HG02623 (cell line): Measurements from ENCODE around the gene UBE2J2.
A peak's percentile ranks its signal among the peaks of the same experiment; 100 is the strongest.

Experiments used
- ATAC-seq: cut with Tn5 transposase; IDR thresholded peaks from one replicate; pipeline ENCODE4 v1.9.1; 2021; ENCODE audit warnings: moderate library complexity; ENCODE audit not compliant: unreplicated experiment

The UBE2J2 gene

DNA sequence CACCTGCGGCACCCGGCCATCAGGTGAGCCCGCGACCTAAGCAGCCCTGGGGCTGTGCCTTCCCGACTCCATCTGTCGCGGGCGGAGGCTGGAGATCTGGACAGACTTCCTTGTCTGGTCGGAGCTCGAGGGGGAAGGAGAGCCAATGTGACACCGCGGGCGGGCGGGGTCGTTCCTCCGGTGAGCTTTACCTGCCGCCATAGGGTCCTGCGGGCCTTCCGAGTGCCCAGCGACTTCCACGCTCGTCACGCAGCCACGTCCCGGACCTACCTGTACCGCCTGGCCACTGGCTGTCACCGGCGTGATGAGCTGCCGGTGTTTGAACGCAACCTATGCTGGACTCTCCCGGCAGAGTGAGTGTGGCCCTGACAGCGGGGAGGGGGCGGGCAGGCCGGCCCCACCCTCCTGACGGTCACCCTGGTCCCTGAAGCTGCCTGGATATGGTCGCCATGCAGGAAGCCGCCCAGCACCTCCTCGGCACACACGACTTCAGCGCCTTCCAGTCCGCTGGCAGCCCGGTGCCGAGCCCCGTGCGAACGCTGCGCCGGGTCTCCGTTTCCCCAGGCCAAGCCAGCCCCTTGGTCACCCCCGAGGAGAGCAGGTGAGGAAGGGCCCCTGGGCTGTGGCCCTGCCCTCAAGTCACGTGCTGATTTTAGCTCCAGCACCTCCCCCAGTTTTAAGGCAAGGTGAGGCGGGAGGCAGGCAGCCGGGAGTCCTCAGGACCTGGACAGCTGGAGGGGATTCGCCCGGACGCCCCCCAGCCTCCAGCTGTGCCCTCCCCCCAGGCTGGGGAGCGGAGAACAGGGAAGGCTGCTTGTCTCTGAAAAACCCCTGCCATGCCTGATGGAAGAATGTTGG lies 35.8 kb upstream of the UBE2J2 start:
- ATAC-seq: no peak

- no peak for ATAC-seq
These were observed 35.1 kb upstream of the UBE2J2 start for GRCh38 chr1:1308756-1309250.

GRCh38 chr1:1307923-1308755 lies 34.5 kb upstream of the UBE2J2 start, which contains the start of the genes ACAP3 and PUSL1:
ACAP3 (minus strand) TSS chr1:1307930; CDS start chr1:1307815, 115 bp downstream.
PUSL1 (plus strand) TSS chr1:1308597; CDS start chr1:1308644, 47 bp downstream.
- peak; percentile 51 for ATAC-seq

GRCh38 chr1:1307261-1307922 lies 33.7 kb upstream of the UBE2J2 start:
- ATAC-seq: peak; percentile 14

DNA sequence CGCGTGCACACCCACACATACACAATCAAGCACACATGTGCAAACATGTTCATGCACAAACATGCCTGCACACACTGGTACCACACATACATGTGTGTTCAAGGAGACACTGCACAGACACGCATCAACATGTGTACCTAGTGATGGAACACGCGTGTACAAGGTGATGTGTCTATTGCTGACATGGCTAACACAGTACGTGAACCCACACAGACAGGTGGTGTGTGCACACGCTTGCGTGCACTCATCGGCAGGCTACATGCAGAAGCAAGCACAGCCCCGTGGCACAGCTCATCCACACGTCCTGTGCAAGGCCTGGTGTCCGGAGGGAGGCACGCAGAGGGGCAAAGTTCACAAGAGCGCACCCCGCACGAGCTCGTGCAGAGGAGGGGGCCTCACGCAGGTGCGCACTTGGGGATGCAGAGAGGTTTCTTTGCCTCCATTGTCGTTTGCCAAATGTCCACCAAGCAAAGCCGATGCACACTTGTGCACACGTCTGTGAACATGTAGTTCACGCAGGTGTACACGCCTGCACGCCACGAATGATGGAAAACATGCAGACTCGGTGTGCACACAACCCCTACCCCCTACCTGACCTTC lies 33.1 kb upstream of the UBE2J2 start:
- ATAC-seq: no peak

DNA sequence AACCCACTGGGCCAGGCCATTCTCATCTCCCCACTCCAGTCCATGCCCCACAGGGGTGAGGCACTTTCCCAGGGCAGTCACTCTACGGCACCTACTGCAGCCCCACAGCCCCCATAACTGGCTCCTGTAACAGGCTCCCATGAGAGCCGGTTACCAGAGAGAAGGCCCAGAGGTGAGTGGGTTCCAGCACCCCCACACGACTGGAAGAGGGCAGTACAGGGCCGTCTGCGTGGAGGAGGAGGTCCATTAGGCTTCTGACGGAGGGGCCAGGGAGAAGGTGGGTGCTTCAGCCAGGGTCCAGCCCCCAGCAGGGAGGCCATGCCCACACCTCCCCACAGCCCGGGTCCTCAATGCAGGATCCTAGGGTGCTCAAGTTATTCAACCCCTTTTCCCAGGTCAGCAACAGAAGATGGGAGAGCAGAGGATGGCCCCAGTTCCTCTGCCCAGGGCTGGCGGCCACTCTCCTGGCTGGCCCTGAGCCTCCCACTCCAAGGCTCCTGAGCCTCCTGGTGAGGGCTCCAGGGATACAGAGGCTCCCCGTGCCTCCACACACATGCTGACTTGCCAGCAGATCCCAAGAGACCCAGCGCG lies 32.5 kb upstream of the UBE2J2 start:
- no peak for ATAC-seq

DNA sequence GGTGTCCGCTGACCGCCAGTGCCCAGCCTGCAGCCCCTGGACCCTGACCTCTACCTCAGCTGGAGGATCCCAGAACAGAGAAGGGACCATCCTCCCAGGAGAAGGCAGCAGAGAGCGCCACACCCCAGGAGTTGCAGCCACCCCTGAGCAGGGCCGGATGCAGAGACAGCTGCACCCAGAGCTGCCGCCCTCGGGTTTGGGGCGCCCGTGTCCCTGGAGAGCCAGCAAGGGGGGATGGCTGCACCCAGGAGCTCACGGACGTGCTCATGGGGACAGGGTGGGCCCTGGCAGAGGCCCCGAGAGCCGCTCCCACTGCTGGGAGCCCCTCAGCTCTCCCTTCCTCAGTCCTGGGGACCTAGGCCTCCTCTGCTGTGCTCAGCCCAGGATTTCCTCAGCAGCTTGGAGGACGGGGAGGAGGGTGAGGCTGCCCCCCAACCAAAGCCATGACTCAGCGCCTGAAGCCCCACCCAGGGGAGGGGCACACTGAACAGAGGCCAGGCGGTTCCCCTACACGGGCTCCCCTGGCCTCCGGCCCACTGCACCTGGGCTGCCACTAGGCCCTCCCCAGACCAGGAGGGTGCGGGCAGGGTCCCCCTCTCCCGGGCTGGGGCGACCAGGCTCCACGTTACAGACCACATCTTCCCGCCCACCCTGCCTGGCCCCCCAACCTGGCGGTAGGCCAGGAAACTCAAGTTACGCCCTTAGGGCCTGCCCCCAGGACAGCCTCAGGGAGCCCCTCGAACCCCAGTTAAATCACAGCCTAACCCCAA lies 31.8 kb upstream of the UBE2J2 start:
- ATAC-seq: no peak

- no peak for ATAC-seq
These were observed 31.0 kb upstream of the UBE2J2 start for GRCh38 chr1:1304331-1305299.

DNA sequence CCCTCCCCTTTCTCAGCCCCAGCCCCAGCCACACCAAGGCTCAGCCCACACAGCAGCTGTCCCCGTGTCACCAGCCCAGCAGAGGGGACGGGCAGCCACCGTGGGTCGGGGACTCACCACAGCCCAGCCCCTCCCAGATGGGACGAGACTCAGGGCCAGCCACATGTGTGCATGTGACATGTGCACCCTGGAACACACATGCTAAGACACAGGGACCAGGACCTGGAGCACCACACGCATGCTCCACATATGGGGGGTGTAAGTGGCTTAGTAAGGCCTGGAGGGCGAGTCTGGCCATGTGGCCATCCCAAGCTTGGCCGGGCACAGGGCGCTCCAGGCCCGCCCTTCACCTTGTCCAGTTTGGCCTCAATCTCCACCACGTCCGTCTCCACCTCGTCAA lies 30.1 kb upstream of the UBE2J2 start:
- ATAC-seq: no peak

DNA sequence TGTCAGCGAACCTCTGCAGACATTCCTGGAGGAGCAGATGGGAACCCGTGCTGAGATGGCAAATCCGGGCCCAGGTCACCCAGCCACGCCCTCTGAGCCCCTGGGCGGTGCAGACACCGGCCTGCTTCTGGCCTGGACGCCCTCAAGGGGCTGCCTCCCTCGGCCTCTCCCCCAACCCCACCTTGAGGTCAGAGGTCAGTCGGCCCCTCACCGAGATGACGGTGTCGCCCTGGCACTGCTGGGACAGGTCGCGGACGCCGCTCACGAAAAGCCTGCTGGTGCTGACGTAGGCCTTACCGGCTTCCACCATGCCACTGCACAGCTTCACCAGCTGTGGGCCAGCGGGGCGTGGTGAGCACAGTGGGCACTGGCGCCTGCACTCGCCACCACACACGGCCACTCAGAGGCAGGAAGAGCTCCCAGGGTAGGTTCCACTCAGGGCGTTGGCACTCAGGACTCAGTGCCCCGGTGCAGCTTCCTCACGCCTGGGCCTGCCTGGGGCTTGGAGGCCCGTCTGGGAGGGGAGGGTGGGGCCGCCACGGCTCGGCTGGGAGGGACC lies 29.4 kb upstream of the UBE2J2 start:
- no peak for ATAC-seq

DNA sequence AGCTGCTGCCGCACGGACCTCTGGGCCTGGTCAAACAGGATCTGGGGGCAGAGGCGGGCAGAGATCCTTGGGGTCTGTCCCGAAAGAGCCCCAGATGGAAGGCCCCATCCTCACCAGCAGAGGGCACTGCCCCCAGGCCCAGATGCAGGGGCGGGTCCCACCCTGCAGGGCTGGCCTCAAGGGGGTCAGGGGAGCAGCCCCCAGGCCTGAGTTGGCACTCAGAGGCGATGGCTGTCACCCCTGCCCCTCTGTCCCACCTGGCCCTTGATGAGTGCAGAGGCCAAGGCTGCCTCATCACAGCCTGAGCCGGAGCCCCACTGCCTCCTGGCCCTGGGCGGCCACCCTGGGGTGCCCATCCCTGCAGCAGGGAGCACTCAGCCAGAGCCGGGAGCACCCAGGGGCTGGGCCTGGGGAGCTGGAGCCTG lies 28.4 kb upstream of the UBE2J2 start:
- ATAC-seq: no peak

GRCh38 chr1:1300352-1300739 lies 26.7 kb upstream of the UBE2J2 start:
- ATAC-seq: no peak

- ATAC-seq: no peak
These were observed 26.2 kb upstream of the UBE2J2 start for GRCh38 chr1:1299686-1300351.

GRCh38 chr1:1298861-1299685 lies 25.4 kb upstream of the UBE2J2 start:
- no peak for ATAC-seq

DNA sequence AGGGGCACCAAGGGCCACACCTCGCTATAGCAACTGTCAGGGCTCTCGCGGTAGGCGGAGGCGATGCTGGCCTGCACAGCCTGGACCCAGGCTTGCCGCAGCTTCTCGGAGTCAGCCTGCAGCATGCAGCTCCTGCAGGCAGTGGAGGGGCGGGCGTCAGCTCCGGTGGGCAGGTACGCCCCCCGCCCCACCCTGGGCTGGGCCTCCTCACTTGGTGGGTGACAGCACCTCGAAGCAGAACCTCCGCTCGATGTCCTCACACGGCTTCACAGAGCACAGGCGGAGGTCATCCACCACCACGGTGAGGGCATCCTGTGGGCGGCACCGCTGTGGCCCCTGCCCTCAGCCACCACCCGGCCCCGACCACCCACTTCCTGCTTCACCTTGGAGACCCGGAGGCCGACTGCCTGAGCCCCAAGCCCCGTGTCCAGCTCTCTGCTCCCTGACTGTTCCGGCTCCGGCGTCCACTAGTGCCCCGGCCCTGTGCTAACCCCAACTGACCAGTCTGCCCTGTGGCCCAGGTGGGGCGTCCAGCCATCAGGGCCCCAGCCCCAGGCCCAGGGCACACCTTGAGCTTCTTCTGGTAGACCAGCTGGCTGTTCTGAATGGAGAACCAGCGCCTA lies 24.3 kb upstream of the UBE2J2 start:
- no peak for ATAC-seq
